Ishikawa (cell line): ENCODE measurements around the gene USP37.

Experiments
- CEBPB ChIP-seq: IDR thresholded peaks from 2 replicates; pipeline ENCODE4 v1.6.1; 2012
- CREB1 ChIP-seq: IDR thresholded peaks from 2 replicates; pipeline ENCODE4 v1.6.1; 2012; ENCODE audit warnings: low read depth
- EGR1 ChIP-seq: IDR thresholded peaks from 2 replicates; pipeline ENCODE4 v1.6.1; 2012
- EP300 ChIP-seq: IDR thresholded peaks from 2 replicates; pipeline ENCODE4 v1.6.1; 2012; ENCODE audit warnings: borderline replicate concordance
- FOXM1 ChIP-seq: IDR thresholded peaks from 2 replicates; pipeline ENCODE4 v1.6.1; 2012; ENCODE audit warnings: low read depth, borderline replicate concordance
- MAX ChIP-seq: IDR thresholded peaks from 2 replicates; pipeline ENCODE4 v1.6.1; 2012
- NFIC ChIP-seq: IDR thresholded peaks from 2 replicates; pipeline ENCODE4 v1.6.1; 2012
- RAD21 ChIP-seq: IDR thresholded peaks from 2 replicates; pipeline ENCODE4 v1.6.1; 2012; ENCODE audit warnings: low read depth
- REST ChIP-seq: IDR thresholded peaks from 2 replicates; pipeline ENCODE4 v1.6.1; 2012; ENCODE audit warnings: low read depth, mild to moderate bottlenecking
- TAF1 ChIP-seq: IDR thresholded peaks from 2 replicates; pipeline ENCODE4 v1.6.1; 2012; ENCODE audit warnings: low read depth, mild to moderate bottlenecking
- TCF12 ChIP-seq: IDR thresholded peaks from 2 replicates; pipeline ENCODE4 v1.6.1; 2012; ENCODE audit warnings: low read depth
- USF1 ChIP-seq: IDR thresholded peaks from 2 replicates; pipeline ENCODE4 v1.6.1; 2012
- YY1 ChIP-seq: IDR thresholded peaks from 2 replicates; pipeline ENCODE4 v1.6.1; 2012; ENCODE audit warnings: low read depth
- ZBTB7A ChIP-seq: IDR thresholded peaks from 2 replicates; pipeline ENCODE4 v1.6.1; 2012; ENCODE audit warnings: low read depth

GRCh38 chr2:218407717-218408116 lies 160.4 kb downstream of the USP37 start:
- TF ChIP-seq NFIC (no peak), EP300 (no peak), YY1 (no peak), REST (no peak), USF1 (no peak), CEBPB (no peak), RAD21 (no peak), EGR1 (no peak), MAX (no peak), TAF1 (no peak), FOXM1 (no peak), TCF12 (no peak), ZBTB7A (no peak), CREB1 (no peak)
